ENCODE results near the gene HERC2. TPM values are rescaled to one million over a fixed set of nuclear protein-coding genes. Genes with fewer than 3 reads are reported as not detected.

HERC2 gene
- total and polyA plus RNA-seq, 4 donors = 14.6 to 45.4 (median 26.6) TPM

DNA sequence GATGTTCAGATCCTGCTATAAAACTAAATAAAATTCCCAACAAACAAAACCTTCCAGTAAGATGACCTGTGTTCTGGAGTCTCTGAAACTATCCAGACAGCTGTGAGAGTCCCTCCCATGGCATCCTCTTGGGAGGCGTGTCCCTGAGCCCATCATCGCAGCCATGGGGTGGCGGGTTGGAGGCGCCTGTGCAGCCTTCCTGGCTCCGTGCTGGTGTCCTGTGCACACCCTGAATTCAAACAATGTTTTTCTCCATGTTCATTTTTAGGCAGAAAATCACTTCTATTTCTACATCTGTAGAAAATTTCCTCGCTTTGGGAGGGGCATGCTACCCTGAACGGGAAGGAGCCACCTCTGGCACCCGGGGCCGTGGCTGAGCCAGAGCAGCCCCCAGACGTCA lies 203.4 kb downstream of the HERC2 start (continued):
- TF ChIP-seq, protein P1, sequence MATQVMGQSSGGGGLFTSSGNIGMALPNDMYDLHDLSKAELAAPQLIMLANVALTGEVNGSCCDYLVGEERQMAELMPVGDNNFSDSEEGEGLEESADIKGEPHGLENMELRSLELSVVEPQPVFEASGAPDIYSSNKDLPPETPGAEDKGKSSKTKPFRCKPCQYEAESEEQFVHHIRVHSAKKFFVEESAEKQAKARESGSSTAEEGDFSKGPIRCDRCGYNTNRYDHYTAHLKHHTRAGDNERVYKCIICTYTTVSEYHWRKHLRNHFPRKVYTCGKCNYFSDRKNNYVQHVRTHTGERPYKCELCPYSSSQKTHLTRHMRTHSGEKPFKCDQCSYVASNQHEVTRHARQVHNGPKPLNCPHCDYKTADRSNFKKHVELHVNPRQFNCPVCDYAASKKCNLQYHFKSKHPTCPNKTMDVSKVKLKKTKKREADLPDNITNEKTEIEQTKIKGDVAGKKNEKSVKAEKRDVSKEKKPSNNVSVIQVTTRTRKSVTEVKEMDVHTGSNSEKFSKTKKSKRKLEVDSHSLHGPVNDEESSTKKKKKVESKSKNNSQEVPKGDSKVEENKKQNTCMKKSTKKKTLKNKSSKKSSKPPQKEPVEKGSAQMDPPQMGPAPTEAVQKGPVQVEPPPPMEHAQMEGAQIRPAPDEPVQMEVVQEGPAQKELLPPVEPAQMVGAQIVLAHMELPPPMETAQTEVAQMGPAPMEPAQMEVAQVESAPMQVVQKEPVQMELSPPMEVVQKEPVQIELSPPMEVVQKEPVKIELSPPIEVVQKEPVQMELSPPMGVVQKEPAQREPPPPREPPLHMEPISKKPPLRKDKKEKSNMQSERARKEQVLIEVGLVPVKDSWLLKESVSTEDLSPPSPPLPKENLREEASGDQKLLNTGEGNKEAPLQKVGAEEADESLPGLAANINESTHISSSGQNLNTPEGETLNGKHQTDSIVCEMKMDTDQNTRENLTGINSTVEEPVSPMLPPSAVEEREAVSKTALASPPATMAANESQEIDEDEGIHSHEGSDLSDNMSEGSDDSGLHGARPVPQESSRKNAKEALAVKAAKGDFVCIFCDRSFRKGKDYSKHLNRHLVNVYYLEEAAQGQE (IDR thresholded peaks at IDR 0.05) = no peak

DNA sequence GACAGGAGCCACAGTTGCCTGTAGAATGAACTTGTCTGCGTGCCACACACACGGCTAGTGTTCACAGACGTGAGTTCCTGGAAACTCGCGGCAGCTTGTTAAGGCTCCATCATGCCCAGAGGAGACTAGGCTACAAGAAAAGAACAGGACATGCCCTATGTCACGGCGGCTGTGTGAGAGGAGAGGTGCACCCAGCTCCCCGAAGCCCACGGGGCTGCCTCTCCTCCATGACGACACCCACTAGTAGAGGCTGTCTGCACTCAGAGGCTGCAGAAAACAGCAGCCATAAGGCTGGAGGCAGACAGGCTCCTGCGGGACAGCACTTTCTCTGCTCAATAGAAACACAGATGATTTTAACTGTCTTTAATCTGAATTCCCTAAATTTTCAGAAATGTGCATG lies 203.9 kb downstream of the HERC2 start:
- TF ChIP-seq YY1 (IDR thresholded peaks at IDR 0.05) = no peak
- TF ChIP-seq, protein P2, sequence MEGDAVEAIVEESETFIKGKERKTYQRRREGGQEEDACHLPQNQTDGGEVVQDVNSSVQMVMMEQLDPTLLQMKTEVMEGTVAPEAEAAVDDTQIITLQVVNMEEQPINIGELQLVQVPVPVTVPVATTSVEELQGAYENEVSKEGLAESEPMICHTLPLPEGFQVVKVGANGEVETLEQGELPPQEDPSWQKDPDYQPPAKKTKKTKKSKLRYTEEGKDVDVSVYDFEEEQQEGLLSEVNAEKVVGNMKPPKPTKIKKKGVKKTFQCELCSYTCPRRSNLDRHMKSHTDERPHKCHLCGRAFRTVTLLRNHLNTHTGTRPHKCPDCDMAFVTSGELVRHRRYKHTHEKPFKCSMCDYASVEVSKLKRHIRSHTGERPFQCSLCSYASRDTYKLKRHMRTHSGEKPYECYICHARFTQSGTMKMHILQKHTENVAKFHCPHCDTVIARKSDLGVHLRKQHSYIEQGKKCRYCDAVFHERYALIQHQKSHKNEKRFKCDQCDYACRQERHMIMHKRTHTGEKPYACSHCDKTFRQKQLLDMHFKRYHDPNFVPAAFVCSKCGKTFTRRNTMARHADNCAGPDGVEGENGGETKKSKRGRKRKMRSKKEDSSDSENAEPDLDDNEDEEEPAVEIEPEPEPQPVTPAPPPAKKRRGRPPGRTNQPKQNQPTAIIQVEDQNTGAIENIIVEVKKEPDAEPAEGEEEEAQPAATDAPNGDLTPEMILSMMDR (IDR thresholded peaks at IDR 0.05; ENCODE audit: low read depth, low read length, missing input control) = no peak
- no peak for TF ChIP-seq FOXA1 (IDR thresholded peaks at IDR 0.05)
- TF ChIP-seq NR2F2 (IDR thresholded peaks at IDR 0.05) = no peak
- no peak for TF ChIP-seq JUND (IDR thresholded peaks at IDR 0.05)
- TF ChIP-seq, protein P3, sequence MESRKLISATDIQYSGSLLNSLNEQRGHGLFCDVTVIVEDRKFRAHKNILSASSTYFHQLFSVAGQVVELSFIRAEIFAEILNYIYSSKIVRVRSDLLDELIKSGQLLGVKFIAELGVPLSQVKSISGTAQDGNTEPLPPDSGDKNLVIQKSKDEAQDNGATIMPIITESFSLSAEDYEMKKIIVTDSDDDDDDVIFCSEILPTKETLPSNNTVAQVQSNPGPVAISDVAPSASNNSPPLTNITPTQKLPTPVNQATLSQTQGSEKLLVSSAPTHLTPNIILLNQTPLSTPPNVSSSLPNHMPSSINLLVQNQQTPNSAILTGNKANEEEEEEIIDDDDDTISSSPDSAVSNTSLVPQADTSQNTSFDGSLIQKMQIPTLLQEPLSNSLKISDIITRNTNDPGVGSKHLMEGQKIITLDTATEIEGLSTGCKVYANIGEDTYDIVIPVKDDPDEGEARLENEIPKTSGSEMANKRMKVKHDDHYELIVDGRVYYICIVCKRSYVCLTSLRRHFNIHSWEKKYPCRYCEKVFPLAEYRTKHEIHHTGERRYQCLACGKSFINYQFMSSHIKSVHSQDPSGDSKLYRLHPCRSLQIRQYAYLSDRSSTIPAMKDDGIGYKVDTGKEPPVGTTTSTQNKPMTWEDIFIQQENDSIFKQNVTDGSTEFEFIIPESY (IDR thresholded peaks at IDR 0.05) = no peak
- TF ChIP-seq, protein P4, sequence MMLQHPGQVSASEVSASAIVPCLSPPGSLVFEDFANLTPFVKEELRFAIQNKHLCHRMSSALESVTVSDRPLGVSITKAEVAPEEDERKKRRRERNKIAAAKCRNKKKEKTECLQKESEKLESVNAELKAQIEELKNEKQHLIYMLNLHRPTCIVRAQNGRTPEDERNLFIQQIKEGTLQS (IDR thresholded peaks at IDR 0.05) = no peak
- TF ChIP-seq SP1 (IDR thresholded peaks at IDR 0.05) = no peak
- TF ChIP-seq, protein P5, sequence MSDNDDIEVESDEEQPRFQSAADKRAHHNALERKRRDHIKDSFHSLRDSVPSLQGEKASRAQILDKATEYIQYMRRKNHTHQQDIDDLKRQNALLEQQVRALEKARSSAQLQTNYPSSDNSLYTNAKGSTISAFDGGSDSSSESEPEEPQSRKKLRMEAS (IDR thresholded peaks at IDR 0.05) = no peak
- no peak overlapping the region for H3K4me3 ChIP-seq (ENCODE audit: low read depth in 1 of 3, low read length in 3 of 3)
- H3K36me3 ChIP-seq (ENCODE audit: control insufficient read depth in 4 of 4, insufficient read depth in 3 of 4, low read depth in 1 of 4, low read length in 3 of 4) = peaks cover 11 to 65% (median 26%) of the 10 kb centered on the region in 4 donors
- DNase-seq (ENCODE audit: low spot score) = no peak
- no peaks in the 10 kb centered on the region for H3K4me1 ChIP-seq (ENCODE audit: control insufficient read depth in 4 of 4, insufficient read depth in 4 of 4, low read length in 3 of 4)
- whole genome bisulfite sequencing = 96% methylated on average over 11 of the region's 11 CpGs
- H3K27me3 ChIP-seq (ENCODE audit: control insufficient read depth in 4 of 4, insufficient read depth in 4 of 4, low read length in 3 of 4) = no peaks in the 10 kb centered on the region
- H3K9ac ChIP-seq (ENCODE audit: low read depth in 1 of 2, low read length in 2 of 2) = no peak overlapping the region
- no peak overlapping the region for H3K27ac ChIP-seq (ENCODE audit: low read depth in 1 of 2, low read length in 2 of 2)
- no peaks in the 10 kb centered on the region for H3K9me3 ChIP-seq (ENCODE audit: control insufficient read depth in 4 of 4, low read length in 3 of 4)

DNA sequence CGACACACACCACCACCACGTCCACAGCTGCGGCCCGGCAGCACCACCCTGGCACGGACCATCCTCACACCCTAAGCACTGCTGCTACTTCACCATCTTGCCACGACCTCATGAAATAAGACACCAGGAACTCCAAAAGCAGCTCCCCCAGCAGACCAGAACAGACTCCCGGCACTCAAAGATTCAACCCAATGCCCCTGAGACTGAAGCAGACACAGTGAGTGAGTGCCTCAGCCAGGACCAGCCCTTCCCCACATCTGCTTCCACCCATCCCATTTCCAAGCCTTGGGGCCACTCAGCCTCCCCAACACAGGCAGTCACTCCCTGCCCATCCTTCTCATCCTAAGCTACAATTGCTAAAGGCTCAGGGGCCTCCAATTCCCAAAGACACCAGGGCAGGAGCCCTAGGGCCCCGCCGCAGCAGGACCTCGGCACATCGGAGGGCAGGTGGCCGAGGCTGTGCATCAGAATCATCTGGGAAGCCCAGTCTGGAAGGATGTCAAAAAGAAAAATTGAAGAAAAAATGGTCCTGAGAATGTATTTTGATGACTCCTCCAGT lies 204.5 kb downstream of the HERC2 start:
- Histone ChIP-seq H3K4me3 (ENCODE audit: low read depth in 1 of 3, low read length in 3 of 3) (no peak overlapping the region), H3K36me3 (ENCODE audit: control insufficient read depth in 4 of 4, insufficient read depth in 3 of 4, low read depth in 1 of 4, low read length in 3 of 4) (peaks cover 11 to 71% (median 29%) of the 10 kb centered on the region in 4 donors), H3K27me3 (ENCODE audit: control insufficient read depth in 4 of 4, insufficient read depth in 4 of 4, low read length in 3 of 4) (no peaks in the 10 kb centered on the region), H3K27ac (ENCODE audit: low read depth in 1 of 2, low read length in 2 of 2) (no peak overlapping the region), H3K9me3 (ENCODE audit: control insufficient read depth in 4 of 4, low read length in 3 of 4) (no peaks in the 10 kb centered on the region), H3K9ac (ENCODE audit: low read depth in 1 of 2, low read length in 2 of 2) (no peak overlapping the region), H3K4me1 (ENCODE audit: control insufficient read depth in 4 of 4, insufficient read depth in 4 of 4, low read length in 3 of 4) (no peaks in the 10 kb centered on the region)
- 98% methylated on average over 12 of the region's 12 CpGs for WGBS
- DNase-seq (ENCODE audit: low spot score) = no peak
- TF ChIP-seq, protein P2 (IDR thresholded peaks at IDR 0.05; ENCODE audit: low read depth, low read length, missing input control) = no peak
- TF ChIP-seq, protein P3 (IDR thresholded peaks at IDR 0.05) = no peak
- TF ChIP-seq YY1 (IDR thresholded peaks at IDR 0.05) (no peak), EGR1 (IDR thresholded peaks at IDR 0.05; ENCODE audit: low read depth in 2 of 2) (no peak)
